HepG2 (cell line): ENCODE data around the gene CERS6. TPM values are rescaled to one million over a fixed set of nuclear protein-coding genes. Genes with fewer than 3 reads are reported as not detected.

Experiments used
- CERS6 ChIP-seq: sonication (generic); formaldehyde crosslinking; IDR thresholded peaks from 2 replicates; pipeline ENCODE4 v1.5.0; 2020; ENCODE audit warnings: missing genetic modification reagents
- KAT2B ChIP-seq: fragments of 150-350 bp; IDR thresholded peaks from 2 replicates; pipeline ENCODE4 v1.6.1; 2014; ENCODE audit warnings: low read depth, low read length, borderline replicate concordance
- MTERF4 ChIP-seq: sonication (generic); formaldehyde crosslinking; IDR thresholded peaks from 2 replicates; pipeline ENCODE4 v1.8.0; 2023; ENCODE audit warnings: mild to moderate bottlenecking, missing genetic modification reagents
- NR3C1 ChIP-seq: sonication (generic); formaldehyde crosslinking; IDR thresholded peaks from 2 replicates; pipeline ENCODE4 v1.4.0; 2020; ENCODE audit warnings: missing genetic modification reagents
- REL ChIP-seq: sonication (generic); formaldehyde crosslinking; conservative IDR thresholded peaks from 2 replicates; pipeline ENCODE4 v1.8.0; 2022; ENCODE audit warnings: mild to moderate bottlenecking, missing genetic modification reagents, moderate library complexity
- SOX5 ChIP-seq: IDR thresholded peaks from 2 replicates; pipeline ENCODE4 v1.6.1; 2016; ENCODE audit warnings: borderline replicate concordance
- TEAD3 ChIP-seq: optimal IDR thresholded peaks from 2 replicates; pipeline ENCODE3; 2016; ENCODE audit warnings: borderline replicate concordance
- TGIF2 ChIP-seq: IDR thresholded peaks from 2 replicates; pipeline ENCODE4 v1.6.1; 2016; ENCODE audit warnings: control low read depth, missing compliant biosample characterization
- THAP7 ChIP-seq: sonication (generic); formaldehyde crosslinking; IDR thresholded peaks from 2 replicates; pipeline ENCODE4 v1.8.1; 2023; ENCODE audit warnings: mild to moderate bottlenecking, missing genetic modification reagents
- ZNF281 ChIP-seq: sonication (generic); formaldehyde crosslinking; IDR thresholded peaks from 2 replicates; pipeline ENCODE4 v1.4.0; 2020; ENCODE audit warnings: missing genetic modification reagents, borderline replicate concordance
- ZNF407 ChIP-seq: sonication (generic); formaldehyde crosslinking; IDR thresholded peaks from one replicate; pipeline ENCODE4 v1.5.1; 2020; ENCODE audit warnings: mild to moderate bottlenecking, missing genetic modification reagents; ENCODE audit errors: not compliant biosample characterization
- ZNF703 ChIP-seq: sonication (generic); formaldehyde crosslinking; IDR thresholded peaks from 2 replicates; pipeline ENCODE4 v1.5.1; 2020; ENCODE audit warnings: missing genetic modification reagents, mild to moderate bottlenecking, moderate library complexity, borderline replicate concordance
- ZNF749 ChIP-seq: sonication (generic); formaldehyde crosslinking; IDR thresholded peaks from 2 replicates; pipeline ENCODE4 v1.8.0; 2022; ENCODE audit warnings: mild to moderate bottlenecking, missing genetic modification reagents, moderate library complexity, borderline replicate concordance
- polyA plus RNA-seq, 8 experiments: library from polyadenylated mRNA; depleted of rRNA in 3 of 8; stranded (reverse) in 7 of 8; unstranded in 1 of 8; fragments of >200 nt; fragmentation: Illumina TruSeq in 4 of 8; extraction: Trizol in 4 of 8; gene quantifications; 2 replicates each; pipeline versions ENCODE4 v1.2.1 to v1.2.3, GENCODE V29; 2011 to 2016; ENCODE audit warnings: low read depth in 4 of 8, missing spikeins in 1 of 8, mixed read lengths in 1 of 8; ENCODE audit not compliant: insufficient read depth in 1 of 8
- total RNA-seq, 5 experiments: library from RNA; depleted of rRNA; stranded (reverse); fragments of >200 nt; fragmentation: Illumina TruSeq; extraction: Trizol; gene quantifications; 2 replicates each; pipeline ENCODE4 v1.2.3, GENCODE V29; 2016; ENCODE audit warnings: low read depth in 1 of 5

The CERS6 gene
- total and polyA plus RNA-seq, 2 of the 13 experiments (the other 11 are each of a cell fraction or from before 2014, with no cell fraction given): 10.1 to 20.3 TPM

- TF ChIP-seq ZNF281 (CRISPR knock-in tag) (peak; percentile 77), TEAD3 (CRISPR knock-in tag) (peak; percentile 79), NR3C1 (CRISPR knock-in tag) (peak; percentile 66; the same call in 1 of the 2 replicates), THAP7 (CRISPR knock-in tag) (peak; percentile 91; the same call in 1 of the 2 replicates), ZNF749 (CRISPR knock-in tag) (peak; percentile 90; the same call in 1 of the 2 replicates), TGIF2 (CRISPR knock-in tag) (peak; percentile 89), KAT2B (no peak), SOX5 (CRISPR knock-in tag) (peak; percentile 73), MTERF4 (CRISPR knock-in tag) (peak; percentile 92), ZNF407 (peak; percentile 70), CERS6 (CRISPR knock-in tag) (peak; percentile 97), ZNF703 (CRISPR knock-in tag) (peak; percentile 49; the same call in 1 of the 2 replicates), REL (CRISPR knock-in tag) (0 out of 2 replicates have a peak, but pooled peaks have one; percentile 73)
Measured at GRCh38 chr2:168455645-168456520, at the start of gene CERS6 (continued).
